NCI-H748 (cell line): ENCODE measurements around the gene FAM118A.
"Not testable (repeated sequence)": the region's sequence is repeated elsewhere in the genome, so short reads cannot be mapped to it uniquely, and the experiment has no call there.

Experiments
- DNase-seq: peaks from one replicate; lab custom pipeline; 2025; ENCODE audit not compliant: unreplicated experiment; lab: John Stamatoyannopoulos, UW

Gene FAM118A

GRCh38 chr22:45329530-45329936 is 19.8 kb downstream of the FAM118A start:
- DNase-seq = no peak

DNA sequence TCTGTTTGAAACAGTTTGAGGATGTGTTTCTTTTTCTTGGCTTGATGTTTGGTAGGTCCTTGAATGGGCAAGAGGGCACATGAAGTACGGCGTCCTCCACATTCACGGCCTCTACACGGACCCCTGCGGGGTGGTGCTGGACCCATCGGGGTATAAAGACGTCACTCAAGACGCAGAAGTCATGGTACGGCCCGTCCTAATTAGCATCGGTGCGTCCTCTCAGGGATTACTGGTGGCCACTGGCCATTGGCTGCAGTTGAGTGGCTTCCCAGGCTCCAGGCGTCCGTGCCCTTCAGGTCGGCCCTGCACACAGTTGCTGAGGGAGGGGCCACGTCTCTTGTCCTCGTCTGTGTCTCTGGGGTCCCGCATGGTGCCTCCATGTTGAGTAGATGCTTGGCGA is 20.8 kb downstream of the FAM118A start:
- no peak for DNase-seq

DNA sequence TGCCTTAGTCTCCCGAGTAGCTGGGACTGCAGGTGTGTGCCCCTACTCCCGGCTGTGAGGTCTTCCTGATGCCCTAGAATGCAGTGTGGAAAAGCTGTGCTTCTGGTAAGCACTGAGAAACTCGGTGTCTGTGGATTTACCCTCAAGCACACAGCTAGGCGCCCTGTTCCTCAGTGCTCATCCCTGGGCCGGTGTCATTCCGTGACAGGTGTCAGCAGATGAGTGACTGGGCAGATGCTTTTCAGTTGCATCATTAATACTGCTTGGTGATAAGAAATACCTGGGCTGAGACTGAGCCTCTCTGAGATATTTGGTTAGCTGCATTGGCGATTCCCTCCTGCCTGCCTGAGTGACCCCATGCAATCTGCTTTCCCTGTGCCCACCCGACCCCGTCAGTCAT is 21.8 kb downstream of the FAM118A start:
- no peak for DNase-seq

DNA sequence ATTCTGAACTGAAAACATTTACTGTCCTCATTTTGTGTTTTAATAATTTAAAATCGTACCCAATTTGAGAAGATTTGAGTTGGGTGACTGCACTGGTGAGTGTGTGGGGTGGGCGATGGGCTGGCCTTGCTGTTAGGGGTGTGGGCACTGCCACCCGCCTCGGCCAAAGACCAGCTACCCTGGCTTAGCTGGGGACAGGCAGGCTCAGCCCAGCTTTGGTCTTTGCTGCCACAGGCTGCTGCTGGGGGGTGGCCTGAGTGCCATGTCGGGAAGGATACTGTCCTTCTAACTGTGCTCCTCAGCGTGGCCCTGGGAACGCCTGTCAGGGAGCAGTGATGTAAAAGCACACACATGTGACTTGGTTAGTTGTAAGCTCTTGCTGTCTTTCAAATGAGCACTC is 22.3 kb downstream of the FAM118A start:
- no peak for DNase-seq

DNA sequence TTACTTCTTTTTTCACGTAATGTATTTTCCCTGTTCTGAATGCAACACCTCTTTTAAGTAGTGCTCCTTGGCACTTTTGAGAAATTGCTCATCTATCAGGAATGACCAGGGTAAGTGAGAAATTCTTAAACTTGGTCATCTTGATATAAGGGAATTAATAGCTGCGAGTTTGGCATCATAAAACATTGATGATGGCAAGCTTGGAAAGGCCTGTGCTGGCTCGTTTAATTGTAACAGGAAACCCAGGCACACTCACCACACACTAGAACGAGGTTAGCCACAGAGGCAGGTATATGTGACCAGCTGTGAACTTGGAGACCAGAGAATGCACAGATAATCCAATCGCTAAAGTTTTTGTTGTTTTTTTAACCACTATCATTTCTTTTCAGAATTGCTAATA is 24.3 kb downstream of the FAM118A start:
- DNase-seq = no peak

GRCh38 chr22:45334528-45334927 is 24.8 kb downstream of the FAM118A start:
- DNase-seq = no peak

DNA sequence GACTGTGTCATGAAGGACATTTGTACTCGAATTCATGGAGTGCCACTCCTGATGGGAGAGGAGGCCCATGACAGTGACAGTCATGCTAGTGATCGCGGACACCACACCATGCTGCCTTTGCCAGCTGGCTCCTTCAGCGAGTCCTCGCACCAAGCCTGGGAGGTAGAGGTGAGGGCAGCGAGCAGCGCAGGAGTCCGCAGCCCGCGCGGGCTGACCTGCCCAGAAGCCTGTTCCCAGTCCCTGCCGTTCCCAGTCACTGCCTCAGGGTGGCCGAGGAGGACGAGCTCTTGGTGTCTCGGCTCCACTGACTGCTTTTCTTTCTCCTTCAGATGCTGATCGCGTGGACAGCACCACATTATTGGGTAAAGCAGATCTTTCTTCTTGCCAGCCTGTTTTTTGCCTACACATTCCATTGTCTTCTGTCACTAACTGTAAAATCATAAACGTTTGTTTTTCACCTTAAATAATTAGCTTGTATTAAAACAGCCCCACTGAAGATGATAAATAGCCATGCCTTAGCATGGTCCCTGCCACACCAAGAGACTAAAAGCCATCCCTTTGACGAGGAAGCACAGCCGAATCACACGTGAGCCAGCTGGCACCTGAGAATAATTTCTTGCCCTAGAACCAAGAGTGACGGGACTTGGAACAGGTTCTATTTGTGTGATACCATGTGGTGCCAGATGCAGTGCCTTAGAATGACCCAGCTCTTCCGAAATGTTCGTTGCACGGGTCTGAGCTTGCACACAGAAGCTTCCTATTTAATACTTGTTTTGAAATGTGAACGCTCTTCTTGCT is 25.5 kb downstream of the FAM118A start:
- DNase-seq = no peak

DNA sequence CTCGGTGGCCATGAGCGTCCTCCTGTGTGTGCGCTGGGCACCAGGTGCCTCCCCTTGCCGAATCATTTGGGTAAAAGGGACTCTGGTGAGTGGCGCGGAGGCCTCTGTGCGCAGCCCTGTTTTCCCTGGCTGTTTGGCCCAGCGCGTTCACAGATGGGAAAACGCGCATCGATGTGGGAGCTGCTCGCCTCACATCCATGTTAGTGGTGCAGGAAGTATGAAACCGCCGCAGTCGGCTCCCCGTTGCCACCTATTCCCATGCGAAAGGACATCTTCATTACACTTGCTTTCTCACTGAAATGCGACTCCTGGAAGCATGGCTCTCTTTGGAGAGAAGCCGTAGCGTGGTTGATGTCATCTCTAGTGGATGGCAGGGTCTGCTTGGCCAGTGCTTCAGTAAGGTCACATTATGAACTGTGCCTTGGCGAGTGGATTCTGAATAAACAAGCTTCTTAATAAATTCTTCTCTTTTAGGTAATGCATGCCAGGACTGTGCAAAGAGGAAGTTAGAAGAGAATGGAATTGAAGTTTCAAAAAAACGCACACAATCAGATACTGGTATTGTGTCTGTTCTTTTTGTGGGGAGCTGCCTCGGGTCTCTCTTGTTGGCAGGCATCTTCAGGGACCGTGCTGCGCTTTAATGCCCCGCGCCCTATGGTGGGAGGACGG is 26.3 kb downstream of the FAM118A start:
- no peak for DNase-seq

DNA sequence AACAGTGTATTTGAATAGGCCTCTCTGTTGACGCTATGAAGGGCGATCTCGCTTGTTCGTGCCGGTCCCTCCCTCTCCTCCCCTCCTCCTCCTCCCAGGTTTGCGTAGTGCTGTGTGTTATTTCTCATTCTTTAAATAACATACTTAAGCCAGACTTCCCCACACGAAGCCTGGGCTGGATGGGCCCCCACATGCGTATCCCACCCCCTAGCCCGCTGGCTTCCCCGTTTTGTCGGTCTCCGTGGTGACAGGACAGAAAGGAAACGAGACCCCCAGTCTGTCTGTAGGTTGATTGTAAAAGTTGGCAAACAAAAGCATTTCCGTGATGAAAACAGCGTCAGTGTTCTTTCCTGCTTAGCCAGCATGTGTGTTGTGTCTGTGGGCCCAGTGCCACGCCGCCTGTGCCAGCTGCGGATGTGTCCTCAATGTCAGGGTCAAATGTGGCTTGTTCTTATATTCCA is 27.3 kb downstream of the FAM118A start:
- peak; percentile 84 for DNase-seq

- no peak for DNase-seq
Measured at GRCh38 chr22:45337536-45337935, 27.8 kb downstream of the FAM118A start.

DNA sequence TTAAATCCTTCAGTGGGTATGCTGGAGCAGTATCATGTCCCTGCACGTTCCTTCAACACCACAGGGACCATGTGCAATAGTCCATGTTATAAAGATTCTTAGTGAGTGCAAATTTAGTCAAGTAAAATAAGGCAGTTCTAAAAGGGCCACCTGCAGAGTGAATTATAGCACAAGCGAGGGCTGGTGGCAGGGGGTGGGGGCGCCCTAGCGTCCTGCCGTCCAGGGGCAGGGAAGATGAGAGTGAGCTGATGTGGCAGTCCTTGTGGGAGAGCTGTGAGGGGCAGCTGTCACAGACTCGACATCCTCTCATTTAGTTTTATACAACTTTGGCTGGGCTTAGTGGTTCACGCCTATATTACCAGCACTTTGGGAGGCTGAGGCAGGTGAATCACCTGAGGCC is 29.1 kb downstream of the FAM118A start:
- no peak for DNase-seq

GRCh38 chr22:45340323-45340722 is 30.6 kb downstream of the FAM118A start:
- no peak for DNase-seq

- DNase-seq = no peak
Measured at GRCh38 chr22:45341498-45341897, 31.8 kb downstream of the FAM118A start.

DNA sequence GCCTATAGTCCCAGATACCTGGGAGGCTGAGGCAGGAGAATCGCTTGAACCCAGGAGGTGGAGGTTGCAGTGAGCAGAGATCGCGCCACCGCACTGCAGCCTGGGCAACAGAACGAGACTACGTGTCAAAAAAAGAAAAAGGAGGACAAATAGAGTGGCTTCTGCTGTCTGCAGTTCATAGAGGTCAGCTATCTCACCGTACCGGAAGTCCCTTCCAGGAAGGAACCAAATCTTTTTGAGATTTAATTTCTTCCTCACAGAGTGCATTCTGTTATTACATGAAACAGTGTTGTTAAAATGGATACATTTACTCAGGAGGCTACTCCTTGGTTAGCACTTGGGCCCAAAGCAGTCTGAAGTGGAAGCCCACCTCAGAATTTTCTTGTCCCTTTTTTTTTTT is 33.4 kb downstream of the FAM118A start:
- DNase-seq = no peak

GRCh38 chr22:45344334-45344733 is 34.6 kb downstream of the FAM118A start:
- DNase-seq = no peak

DNA sequence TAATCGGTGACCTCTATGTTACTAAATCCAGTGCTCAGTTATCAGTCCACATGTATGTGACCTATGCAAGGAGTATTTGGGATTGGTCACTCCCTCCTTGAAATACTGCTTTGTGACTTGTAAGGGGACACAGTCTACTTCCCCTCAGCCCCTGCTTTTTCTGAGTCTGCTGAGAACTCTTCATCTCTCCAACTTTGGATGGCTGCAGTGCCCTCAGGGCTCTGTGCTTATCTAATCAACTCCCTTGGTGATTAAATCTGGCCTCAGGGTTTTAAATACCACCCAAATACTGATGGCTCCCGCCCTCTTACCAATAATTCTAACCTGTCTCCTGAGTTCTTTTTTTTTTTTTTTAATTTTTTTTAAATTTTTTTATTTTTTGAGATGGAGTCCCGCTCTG is 40.2 kb downstream of the FAM118A start:
- no peak for DNase-seq

DNA sequence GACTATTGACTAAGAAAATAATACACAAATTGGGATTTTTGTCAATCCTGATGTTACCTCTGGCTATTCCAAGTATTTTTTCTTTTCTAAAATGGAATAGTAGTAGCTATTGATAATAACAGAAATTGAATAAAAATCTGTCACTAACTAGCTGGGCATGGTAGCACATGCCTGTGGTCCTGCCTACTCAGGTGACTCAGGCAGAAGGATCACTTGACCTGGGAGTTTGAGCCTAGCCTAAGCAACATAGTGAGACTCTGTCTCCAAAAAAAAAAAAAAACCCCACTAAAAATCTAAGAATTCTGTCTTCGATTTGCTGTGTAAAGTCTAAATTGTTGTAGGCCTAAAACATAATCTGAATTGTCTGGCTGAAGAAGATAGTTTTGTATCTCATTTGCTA is 42.2 kb downstream of the FAM118A start:
- no peak for DNase-seq

- not testable (repeated sequence) for DNase-seq
Measured at GRCh38 chr22:45352757-45353156, 43.0 kb downstream of the FAM118A start.

GRCh38 chr22:45353786-45354185 is 44.1 kb downstream of the FAM118A start:
- DNase-seq = no peak

- no peak for DNase-seq
Measured at GRCh38 chr22:45357490-45357889, 47.8 kb downstream of the FAM118A start.

GRCh38 chr22:45358127-45358526 is 48.4 kb downstream of the FAM118A start:
- no peak for DNase-seq

- no peak for DNase-seq
Measured at GRCh38 chr22:45359627-45360026, 49.9 kb downstream of the FAM118A start.

DNA sequence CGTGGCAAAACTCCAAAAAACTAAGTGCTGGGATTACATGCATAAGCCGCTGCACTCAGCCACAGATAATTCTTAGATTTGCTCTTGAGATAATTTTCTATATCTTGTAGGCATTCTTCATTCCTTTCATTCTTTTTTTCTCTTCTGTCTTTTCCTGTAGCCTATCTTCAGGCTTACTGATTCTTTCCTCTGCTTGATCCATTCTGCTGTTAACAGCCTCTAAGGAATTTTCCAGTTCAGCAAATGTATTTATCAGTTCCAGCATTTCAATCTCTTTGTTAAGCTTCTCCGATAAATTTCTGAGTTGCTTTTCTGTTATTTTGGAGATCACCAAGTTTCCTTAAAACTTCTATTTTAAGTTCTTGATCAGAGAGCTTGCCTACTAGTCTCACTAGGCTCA is 57.0 kb downstream of the FAM118A start:
- DNase-seq = no peak
